HepG2 (cell line): ENCODE data around the gene SUSD2. TPM values are rescaled to one million over a fixed set of nuclear protein-coding genes. Genes with fewer than 3 reads are reported as not detected.

Experiments
- ATAC-seq: fragments of 200-7000 bp; cut with Tn5 transposase; 3 replicates; pipeline ENCODE4 v1.9.1; 2020; ENCODE audit warnings: mild to moderate bottlenecking, moderate library complexity
- BruUV-seq: library from RNA; stranded (reverse); fragments of 400-500 nt; replicated peaks from 2 replicates; lab custom pipeline; 2021; lab: Mats Ljungman, UMichigan
- CTCF ChIA-PET: fragments of 300-600 bp; formaldehyde crosslinking; extraction: SDS; loops from one replicate; lab custom pipeline; 2021; ENCODE audit warnings: low total read pairs, inconsistent platforms, low intra/inter-chr PET ratio; lab: Yijun Ruan, JAX
- POLR2A ChIA-PET: fragments of 350-600 bp; sonication (Branson Sonifier 250); formaldehyde crosslinking; loops from one replicate; lab custom pipeline; 2020; ENCODE audit warnings: antibody characterized with exemption, inconsistent platforms; lab: Yijun Ruan, JAX
- DNase-seq: peaks from one replicate; pipeline ENCODE4 v3.0.0-alpha.2; 2015; ENCODE audit warnings: low spot score
- FAIRE-seq: peaks from 3 replicates; lab custom pipeline; 2011; peaks lifted over from hg19 to GRCh38; lab: Jason Lieb, UNC
- H2AFZ ChIP-seq: one replicate; pipeline ENCODE4 v1.6.1; 2011; ENCODE audit warnings: low read length, inconsistent platforms
- H3K27ac ChIP-seq: fragments of 300-600 bp; 3 replicates; pipeline ENCODE4 v1.8.0; 2011; ENCODE audit warnings: mixed run types, mild to moderate bottlenecking, mixed read lengths, low read length, inconsistent platforms; ENCODE audit not compliant: insufficient read depth; ENCODE audit errors: extremely low read length
- H3K27me3 ChIP-seq, 2 experiments: fragments of 200-600 bp in 1 of 2; 2 replicates in 1 of 2; 3 replicates in 1 of 2; pipeline versions ENCODE4 v1.6.0 to v1.8.0; 2011; ENCODE audit warnings: low read length in 2 of 2, mild to moderate bottlenecking in 2 of 2, moderate library complexity in 2 of 2, inconsistent platforms in 1 of 2; ENCODE audit not compliant: insufficient read depth in 2 of 2, control insufficient read depth in 1 of 2
- H3K36me3 ChIP-seq, 2 experiments: fragments of 200-600 bp in 1 of 2; replicated peaks in 1 of 2; 2 replicates in 1 of 2; 3 replicates in 1 of 2; pipeline versions ENCODE4 v1.5.1 to v1.8.0; 2011; ENCODE audit warnings: low read length in 2 of 2, inconsistent platforms in 1 of 2; ENCODE audit not compliant: insufficient read depth in 2 of 2, control insufficient read depth in 1 of 2
- H3K4me1 ChIP-seq: 2 replicates; pipeline ENCODE4 v1.5.1; 2012; ENCODE audit warnings: low read length, inconsistent platforms; ENCODE audit not compliant: insufficient read depth
- H3K4me2 ChIP-seq: 2 replicates; pipeline ENCODE4 v1.6.0; 2011; ENCODE audit warnings: low read depth, low read length, inconsistent platforms
- H3K4me3 ChIP-seq, 3 experiments: fragments of 200-600 bp in 1 of 3; sonication (generic), shearing (Covaris generic) in 1 of 3; replicated peaks in 1 of 3; 2 replicates each; pipeline ENCODE4 v1.5.1; 2011 to 2016; ENCODE audit warnings: low read length in 3 of 3, inconsistent platforms in 2 of 3, low read depth in 2 of 3, mild to moderate bottlenecking in 2 of 3, control low read depth in 1 of 3, mixed read lengths in 1 of 3; ENCODE audit not compliant: insufficient read depth in 1 of 3
- H3K79me2 ChIP-seq: one replicate; pipeline ENCODE4 v1.6.1; 2011; ENCODE audit warnings: low read length, inconsistent platforms; ENCODE audit not compliant: insufficient read depth
- H3K9ac ChIP-seq: 2 replicates; pipeline ENCODE4 v1.6.0; 2011; ENCODE audit warnings: mild to moderate bottlenecking, low read depth, low read length, inconsistent platforms; ENCODE audit not compliant: insufficient read depth
- H3K9me3 ChIP-seq: 2 replicates; pipeline ENCODE4 v1.5.1; 2012; ENCODE audit warnings: mild to moderate bottlenecking, low read length
- H4K20me1 ChIP-seq: 2 replicates; pipeline ENCODE4 v1.6.0; 2011; ENCODE audit warnings: inconsistent platforms, mild to moderate bottlenecking, low read length, moderate library complexity; ENCODE audit not compliant: insufficient read depth
- ARID5B ChIP-seq: IDR thresholded peaks from 2 replicates; pipeline ENCODE4 v1.4.0; 2020; ENCODE audit warnings: mild to moderate bottlenecking, missing genetic modification reagents
- ARNT2 ChIP-seq: sonication (generic); formaldehyde crosslinking; IDR thresholded peaks from 2 replicates; pipeline ENCODE4 v1.8.0; 2022; ENCODE audit warnings: mild to moderate bottlenecking, low read depth, missing genetic modification reagents, moderate library complexity
- HNRNPL ChIP-seq: fragments of 200-400 bp; formaldehyde crosslinking; IDR thresholded peaks from 2 replicates; pipeline ENCODE4 v1.6.1; 2017; ENCODE audit warnings: mild to moderate bottlenecking, low read depth, low read length
- HNRNPLL ChIP-seq: fragments of 200-400 bp; formaldehyde crosslinking; IDR thresholded peaks from 2 replicates; pipeline ENCODE4 v1.6.1; 2017; ENCODE audit warnings: mild to moderate bottlenecking, low read depth, low read length; ENCODE audit not compliant: poor library complexity, severe bottlenecking
- PHB2 ChIP-seq: fragments of 450-650 bp; IDR thresholded peaks from 2 replicates; pipeline ENCODE4 v1.6.1; 2018; ENCODE audit not compliant: partially characterized antibody
- UBTF ChIP-seq: sonication (generic); formaldehyde crosslinking; IDR thresholded peaks from 2 replicates; pipeline ENCODE4 v1.4.0; 2020; ENCODE audit warnings: mild to moderate bottlenecking, missing genetic modification reagents
- ZNF580 ChIP-seq: IDR thresholded peaks from 2 replicates; pipeline ENCODE4 v1.6.1; 2016; ENCODE audit warnings: low read depth, borderline replicate concordance
- WGBS: methylation state at CpG from one replicate; pipeline ENCODE4 v1.1.6; 2017; ENCODE audit warnings: low lambda C conversion rate; 5-methylcytosine and 5-hydroxymethylcytosine counted together
- in situ Hi-C: cut with HindIII; loops from 2 replicates; pipeline ENCODE4 v1.10.0; 2017; ENCODE audit warnings: low pct_unique_long_range_greater_than_20kb; ENCODE audit not compliant: extremely low pct_ligation_motif_present
- intact Hi-C: fragments of 100-400 bp; cut with micrococcal nuclease; formaldehyde crosslinking; loops from one replicate; pipeline ENCODE4 v1.10.0; 2022; ENCODE audit not compliant: unreplicated experiment
- polyA plus RNA-seq, 8 experiments: library from polyadenylated mRNA; depleted of rRNA in 3 of 8; stranded (reverse) in 7 of 8; unstranded in 1 of 8; fragments of >200 nt; fragmentation: Illumina TruSeq in 4 of 8; extraction: Trizol in 4 of 8; gene quantifications; 2 replicates each; pipeline versions ENCODE4 v1.2.1 to v1.2.3, GENCODE V29; 2011 to 2016; ENCODE audit warnings: low read depth in 4 of 8, missing spikeins in 1 of 8, mixed read lengths in 1 of 8; ENCODE audit not compliant: insufficient read depth in 1 of 8
- total RNA-seq, 5 experiments: library from RNA; depleted of rRNA; stranded (reverse); fragments of >200 nt; fragmentation: Illumina TruSeq; extraction: Trizol; gene quantifications; 2 replicates each; pipeline ENCODE4 v1.2.3, GENCODE V29; 2016; ENCODE audit warnings: low read depth in 1 of 5
- TF ChIP-seq, protein P1 (sequence below): IDR thresholded peaks from 2 replicates; pipeline ENCODE4 v1.6.1; 2016; ENCODE audit warnings: low read depth, missing genetic modification reagents, missing compliant biosample characterization
- TF ChIP-seq, protein P2 (sequence below): sonication (generic); formaldehyde crosslinking; IDR thresholded peaks from 2 replicates; pipeline ENCODE4 v1.8.1; 2023; ENCODE audit warnings: mild to moderate bottlenecking, moderate library complexity, missing genetic modification reagents

The SUSD2 gene
- total and polyA plus RNA-seq, 2 of the 13 experiments (the other 11 are each of a cell fraction or from before 2014, with no cell fraction given), result 2.1 to 11.0 TPM

DNA sequence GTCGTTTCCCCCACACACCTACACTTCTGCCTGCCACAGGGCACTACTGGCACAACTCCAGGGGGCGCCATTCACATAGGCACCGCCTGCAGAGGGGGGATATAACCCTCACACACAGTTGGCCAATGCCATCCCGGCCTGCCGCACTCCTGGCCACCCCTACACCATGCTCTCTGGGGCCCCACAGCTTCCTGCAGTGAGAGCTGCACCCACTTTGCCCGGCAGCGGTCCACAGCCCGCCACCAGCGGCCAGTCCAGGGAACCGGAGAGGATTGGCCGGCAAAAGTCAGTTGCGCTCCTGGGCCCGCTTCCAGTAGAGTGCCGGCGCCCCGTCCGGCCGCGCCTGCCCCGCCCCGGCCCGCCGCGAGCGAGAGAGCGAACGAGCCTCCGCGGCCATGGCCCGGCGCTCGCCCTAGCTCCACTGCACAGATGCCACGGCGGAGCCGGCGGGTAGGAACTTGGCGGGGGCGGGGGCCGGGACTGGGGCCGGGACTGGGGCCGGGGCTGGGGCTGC is 25.6 kb upstream of the SUSD2 start:
- Histone ChIP-seq H3K4me3 (peak overlapping the region; percentile 50 to 75 (median 54); a peak in 4 of 6 replicates), H3K27ac (peak overlapping the region; percentile 48), H4K20me1 (peaks cover 4% of the 10 kb centered on the region; the same call in 1 of the 2 replicates), H2AFZ (no peak overlapping the region), H3K27me3 (no peaks in the 10 kb centered on the region), H3K9ac (no peak overlapping the region), H3K79me2 (no peaks in the 10 kb centered on the region), H3K4me1 (peaks cover 40% of the 10 kb centered on the region), H3K9me3 (no peaks in the 10 kb centered on the region), H3K36me3 (peaks cover 21 to 46% of the 10 kb centered on the region in 2 experiments; a peak in 4 of 5 replicates), H3K4me2 (peak overlapping the region; percentile 89)
- DNase-seq, result peak; percentile 32
- peak; percentile 68 for ATAC-seq
- in situ Hi-C loops (no loop called here), intact Hi-C loops (no loop called here)
- 9% methylated on average over 5 of the region's 41 CpGs for WGBS
- no peak for FAIRE-seq
- BruUV-seq, result no TSS peak
- POLR2A ChIA-PET, result interaction anchor here (2.5 to 3.2 kb wide), 2 partner anchors 9 to 26 kb away, joined by 10 to 20 read pairs; partner anchors contain the start of gene SUSD2
- CTCF ChIA-PET, result interaction anchor here (1.9 kb wide), 1 partner anchor 19 kb away, joined by 7 read pairs; no protein-coding TSS in a partner anchor
- TF ChIP-seq HNRNPL, result peak; percentile 81
- peak; percentile 63 for TF ChIP-seq HNRNPLL
- no peak for TF ChIP-seq ARID5B (CRISPR knock-in tag)
- TF ChIP-seq UBTF (CRISPR knock-in tag), result peak; percentile 77; the same call in 1 of the 2 replicates
- 0 out of 2 replicates have a peak, but pooled peaks have one; percentile 32 for TF ChIP-seq ZNF580 (CRISPR knock-in tag)
- TF ChIP-seq PHB2, result no peak
- TF ChIP-seq, protein P1, sequence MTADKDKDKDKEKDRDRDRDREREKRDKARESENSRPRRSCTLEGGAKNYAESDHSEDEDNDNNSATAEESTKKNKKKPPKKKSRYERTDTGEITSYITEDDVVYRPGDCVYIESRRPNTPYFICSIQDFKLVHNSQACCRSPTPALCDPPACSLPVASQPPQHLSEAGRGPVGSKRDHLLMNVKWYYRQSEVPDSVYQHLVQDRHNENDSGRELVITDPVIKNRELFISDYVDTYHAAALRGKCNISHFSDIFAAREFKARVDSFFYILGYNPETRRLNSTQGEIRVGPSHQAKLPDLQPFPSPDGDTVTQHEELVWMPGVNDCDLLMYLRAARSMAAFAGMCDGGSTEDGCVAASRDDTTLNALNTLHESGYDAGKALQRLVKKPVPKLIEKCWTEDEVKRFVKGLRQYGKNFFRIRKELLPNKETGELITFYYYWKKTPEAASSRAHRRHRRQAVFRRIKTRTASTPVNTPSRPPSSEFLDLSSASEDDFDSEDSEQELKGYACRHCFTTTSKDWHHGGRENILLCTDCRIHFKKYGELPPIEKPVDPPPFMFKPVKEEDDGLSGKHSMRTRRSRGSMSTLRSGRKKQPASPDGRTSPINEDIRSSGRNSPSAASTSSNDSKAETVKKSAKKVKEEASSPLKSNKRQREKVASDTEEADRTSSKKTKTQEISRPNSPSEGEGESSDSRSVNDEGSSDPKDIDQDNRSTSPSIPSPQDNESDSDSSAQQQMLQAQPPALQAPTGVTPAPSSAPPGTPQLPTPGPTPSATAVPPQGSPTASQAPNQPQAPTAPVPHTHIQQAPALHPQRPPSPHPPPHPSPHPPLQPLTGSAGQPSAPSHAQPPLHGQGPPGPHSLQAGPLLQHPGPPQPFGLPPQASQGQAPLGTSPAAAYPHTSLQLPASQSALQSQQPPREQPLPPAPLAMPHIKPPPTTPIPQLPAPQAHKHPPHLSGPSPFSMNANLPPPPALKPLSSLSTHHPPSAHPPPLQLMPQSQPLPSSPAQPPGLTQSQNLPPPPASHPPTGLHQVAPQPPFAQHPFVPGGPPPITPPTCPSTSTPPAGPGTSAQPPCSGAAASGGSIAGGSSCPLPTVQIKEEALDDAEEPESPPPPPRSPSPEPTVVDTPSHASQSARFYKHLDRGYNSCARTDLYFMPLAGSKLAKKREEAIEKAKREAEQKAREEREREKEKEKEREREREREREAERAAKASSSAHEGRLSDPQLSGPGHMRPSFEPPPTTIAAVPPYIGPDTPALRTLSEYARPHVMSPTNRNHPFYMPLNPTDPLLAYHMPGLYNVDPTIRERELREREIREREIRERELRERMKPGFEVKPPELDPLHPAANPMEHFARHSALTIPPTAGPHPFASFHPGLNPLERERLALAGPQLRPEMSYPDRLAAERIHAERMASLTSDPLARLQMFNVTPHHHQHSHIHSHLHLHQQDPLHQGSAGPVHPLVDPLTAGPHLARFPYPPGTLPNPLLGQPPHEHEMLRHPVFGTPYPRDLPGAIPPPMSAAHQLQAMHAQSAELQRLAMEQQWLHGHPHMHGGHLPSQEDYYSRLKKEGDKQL (CRISPR knock-in tag), result no peak
- TF ChIP-seq, protein P2, sequence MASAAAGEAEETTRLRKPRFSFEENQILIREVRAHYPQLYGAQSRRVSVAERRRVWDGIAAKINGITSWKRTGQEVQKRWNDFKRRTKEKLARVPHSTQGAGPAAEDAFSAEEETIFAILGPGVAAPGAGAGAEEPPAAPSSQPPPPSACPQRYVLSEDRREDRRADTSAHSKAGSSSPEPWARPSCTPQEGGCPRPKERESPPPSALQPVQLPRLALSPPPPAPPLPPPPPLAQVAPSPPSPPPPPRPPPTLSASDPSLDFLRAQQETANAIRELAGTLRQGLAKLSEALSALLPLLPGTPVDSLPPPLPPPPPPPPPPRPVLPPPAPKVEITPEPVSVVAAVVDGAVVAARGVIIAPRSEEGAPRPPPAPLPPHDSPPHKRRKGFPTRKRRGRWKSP, result peak; percentile 26; the same call in 1 of the 2 replicates
- peak; percentile 51; the same call in 1 of the 2 replicates for TF ChIP-seq ARNT2
